ENCODE data around the gene GPSM3. TPM values are rescaled to one million over a fixed set of nuclear protein-coding genes. Genes with fewer than 3 reads are reported as not detected.

The GPSM3 gene
- total and polyA plus RNA-seq, 2 of the 13 experiments (the other 11 are each of a cell fraction or from before 2014, with no cell fraction given): 0.18 to 6.2 TPM

GRCh38 chr6:32153564-32154513, 38.6 kb downstream of the GPSM3 start, which contains the start of gene PPT2 (continued):
- TF ChIP-seq ZBTB42 (CRISPR knock-in tag; IDR thresholded peaks at IDR 0.05): peak; percentile 78
- no peak; the same call in 1 of the 2 replicates for TF ChIP-seq NCOA2 (CRISPR knock-in tag; IDR thresholded peaks at IDR 0.05)
- TF ChIP-seq ZNF747 (CRISPR knock-in tag; IDR thresholded peaks at IDR 0.05; ENCODE audit: borderline replicate concordance): peak; percentile 68; the same call in 1 of the 2 replicates
- peak; percentile 93 for TF ChIP-seq IRF2 (CRISPR knock-in tag; IDR thresholded peaks at IDR 0.05)
- no peak for TF ChIP-seq TRIM22 (IDR thresholded peaks at IDR 0.05)
- no peak for TF ChIP-seq SRSF1 (optimal IDR thresholded peaks at IDR 0.05; ENCODE audit: low read depth, low read length)
- no peak for TF ChIP-seq SYNCRIP (IDR thresholded peaks at IDR 0.05; ENCODE audit: insufficient read depth, low read depth, low read length)
- no peak; the same call in 1 of the 2 replicates for TF ChIP-seq GPN1 (CRISPR knock-in tag; IDR thresholded peaks at IDR 0.05; ENCODE audit: borderline replicate concordance)
- peak; percentile 42 for TF ChIP-seq ATF2 (CRISPR knock-in tag; IDR thresholded peaks at IDR 0.05)
- TF ChIP-seq SOX6 (IDR thresholded peaks at IDR 0.05): no peak
- TF ChIP-seq SOX6 (CRISPR knock-in tag; IDR thresholded peaks at IDR 0.05): peak; percentile 77
- TF ChIP-seq ZBTB46 (CRISPR knock-in tag; IDR thresholded peaks at IDR 0.05; ENCODE audit: borderline replicate concordance): peak; percentile 78; the same call in 1 of the 2 replicates
- TF ChIP-seq ZSCAN20 (CRISPR knock-in tag; IDR thresholded peaks at IDR 0.05; ENCODE audit: borderline replicate concordance): peak; percentile 85; the same call in 1 of the 2 replicates
- TF ChIP-seq DMAP1 (CRISPR knock-in tag; IDR thresholded peaks at IDR 0.05): peak; percentile 87; the same call in 1 of the 2 replicates
- 0 out of 2 replicates have a peak, but pooled peaks have one; percentile 46 for TF ChIP-seq ZNF318 (CRISPR knock-in tag; IDR thresholded peaks at IDR 0.05)
- TF ChIP-seq RELA (CRISPR knock-in tag; IDR thresholded peaks at IDR 0.05): no peak
